Endothelial cell of umbilical vein (primary cell): Measurements from ENCODE around the gene TPSG1. TPM values are rescaled to one million over a fixed set of nuclear protein-coding genes. Genes with fewer than 3 reads are reported as not detected.

Experiments
- BruUV-seq: library from RNA; stranded (reverse); fragments of 400-500 nt; replicated peaks from 2 replicates; lab custom pipeline; 2021; lab: Mats Ljungman, UMichigan
- CTCF ChIA-PET: fragments of 300-600, 350-600 bp; sonication (Branson Sonifier 250); formaldehyde crosslinking; loops from one replicate; lab custom pipeline; 2021; ENCODE audit warnings: antibody characterized with exemption, inconsistent platforms; lab: Charles Lee
- POLR2A ChIA-PET: fragments of 300-600, 350-600 bp; sonication (Branson Sonifier 250); formaldehyde crosslinking; loops from one replicate; lab custom pipeline; 2021; ENCODE audit warnings: antibody characterized with exemption, inconsistent platforms; lab: Charles Lee
- DNase-seq: peaks from one replicate; pipeline ENCODE4 v3.0.0-alpha.2; 2011; ENCODE audit warnings: low read depth, low spot score
- FAIRE-seq: peaks from 2 replicates; lab custom pipeline; 2011; peaks lifted over from hg19 to GRCh38; lab: Jason Lieb, UNC
- H2AFZ ChIP-seq: 2 replicates; pipeline ENCODE4 v1.6.0; 2012; ENCODE audit warnings: low read depth, low read length, control low read depth, inconsistent platforms
- H3K27ac ChIP-seq: 2 replicates; pipeline ENCODE4 v1.5.1; 2011; ENCODE audit warnings: low read depth, mild to moderate bottlenecking, control low read depth, low read length, moderate library complexity; ENCODE audit not compliant: insufficient read depth
- H3K27me3 ChIP-seq, 2 experiments: 2 replicates each; pipeline versions ENCODE4 v1.6.0 to v1.6.1; 2011; ENCODE audit warnings: low read length in 2 of 2, mixed read lengths in 1 of 2; ENCODE audit not compliant: control insufficient read depth in 2 of 2, insufficient read depth in 2 of 2
- H3K36me3 ChIP-seq, 2 experiments: 2 replicates in 1 of 2; 3 replicates in 1 of 2; pipeline ENCODE4 v1.5.1; 2011; ENCODE audit warnings: low read length in 2 of 2, mild to moderate bottlenecking in 1 of 2, moderate library complexity in 1 of 2; ENCODE audit not compliant: control insufficient read depth in 2 of 2, insufficient read depth in 2 of 2; ENCODE audit errors: extremely low read depth in 1 of 2
- H3K4me1 ChIP-seq: 3 replicates; pipeline ENCODE4 v1.5.1; 2011; ENCODE audit warnings: mild to moderate bottlenecking, low read length; ENCODE audit not compliant: control insufficient read depth, insufficient read depth; ENCODE audit errors: extremely low read depth
- H3K4me2 ChIP-seq: 2 replicates; pipeline ENCODE4 v1.6.1; 2011; ENCODE audit warnings: low read length, control low read depth, mixed read lengths; ENCODE audit not compliant: insufficient read depth
- H3K4me3 ChIP-seq, 3 experiments: fragments of 200-600 bp in 1 of 3; sonication (generic), shearing (Covaris generic) in 1 of 3; replicated peaks in 1 of 3; 2 replicates each; pipeline ENCODE4 v1.5.1; 2011 to 2016; ENCODE audit warnings: control low read depth in 3 of 3, low read length in 3 of 3, mild to moderate bottlenecking in 2 of 3, inconsistent platforms in 1 of 3, low read depth in 1 of 3, moderate library complexity in 1 of 3; ENCODE audit not compliant: insufficient read depth in 1 of 3
- H3K79me2 ChIP-seq: 2 replicates; pipeline ENCODE4 v1.6.0; 2012; ENCODE audit warnings: low read length, inconsistent platforms; ENCODE audit not compliant: control insufficient read depth, insufficient read depth
- H3K9ac ChIP-seq: replicated peaks from 2 replicates; pipeline ENCODE3; 2011; ENCODE audit warnings: low read length, control low read depth; ENCODE audit not compliant: insufficient read depth; ENCODE audit errors: extremely low read depth
- H3K9me1 ChIP-seq: replicated peaks from 3 replicates; pipeline ENCODE4 v1.6.0; 2011; ENCODE audit warnings: mild to moderate bottlenecking, low read length; ENCODE audit not compliant: control insufficient read depth, insufficient read depth; ENCODE audit errors: extremely low read depth
- H3K9me3 ChIP-seq: replicated peaks from 2 replicates; pipeline ENCODE4 v1.5.1; 2012; ENCODE audit warnings: low read length, inconsistent platforms; ENCODE audit not compliant: control insufficient read depth, insufficient read depth
- H4K20me1 ChIP-seq: replicated peaks from 2 replicates; pipeline ENCODE3; 2011; ENCODE audit warnings: mild to moderate bottlenecking, low read length; ENCODE audit not compliant: control insufficient read depth, insufficient read depth; ENCODE audit errors: extremely low read depth
- CTCF ChIP-seq, 2 donors: IDR thresholded peaks; 1 replicate in 1 of 2; 2 replicates in 1 of 2; pipeline ENCODE4 v1.5.1; 2011; ENCODE audit warnings: low read length in 2 of 2, mild to moderate bottlenecking in 2 of 2, moderate library complexity in 2 of 2, control low read depth in 1 of 2, inconsistent platforms in 1 of 2, low read depth in 1 of 2; ENCODE audit not compliant: insufficient read depth in 1 of 2; ENCODE audit errors: extremely low read depth in 1 of 2
- EZH2 ChIP-seq: IDR thresholded peaks from 2 replicates; pipeline ENCODE4 v1.6.1; 2012; ENCODE audit warnings: borderline replicate concordance, low read depth, mild to moderate bottlenecking, moderate library complexity, low read length, inconsistent platforms; ENCODE audit not compliant: severe bottlenecking
- FOS ChIP-seq: IDR thresholded peaks from 2 replicates; pipeline ENCODE4 v1.6.1; 2011; ENCODE audit warnings: mild to moderate bottlenecking, low read length, moderate library complexity, borderline replicate concordance; ENCODE audit not compliant: insufficient read depth
- GATA2 ChIP-seq: IDR thresholded peaks from 2 replicates; pipeline ENCODE4 v1.7.0; 2011; ENCODE audit warnings: low read depth, mild to moderate bottlenecking, moderate library complexity, mixed read lengths, low read length; ENCODE audit not compliant: insufficient read length, insufficient read depth
- JUN ChIP-seq: IDR thresholded peaks from 2 replicates; pipeline ENCODE4 v1.6.1; 2011; ENCODE audit warnings: borderline replicate concordance, low read depth; ENCODE audit not compliant: insufficient read length, insufficient read depth
- MAX ChIP-seq: IDR thresholded peaks from 2 replicates; pipeline ENCODE4 v1.6.1; 2011; ENCODE audit not compliant: insufficient read depth, insufficient read length
- MYC ChIP-seq: IDR thresholded peaks from one replicate; pipeline ENCODE4 v1.6.1; 2011; ENCODE audit warnings: mild to moderate bottlenecking, low read depth, low read length
- POLR2A ChIP-seq: IDR thresholded peaks from 2 replicates; pipeline ENCODE4 v1.6.1; 2012; ENCODE audit warnings: low read depth, mild to moderate bottlenecking, control low read depth, low read length
- POLR2AphosphoS5 ChIP-seq: IDR thresholded peaks from 2 replicates; pipeline ENCODE4 v1.6.1; 2012; ENCODE audit warnings: low read depth, mild to moderate bottlenecking, control low read depth, low read length, moderate library complexity; ENCODE audit not compliant: insufficient read depth
- dilution Hi-C: fragments of 300-500 bp; cut with MboI; formaldehyde crosslinking; loops from one replicate; pipeline ENCODE4 v1.15.0; 2019; ENCODE audit warnings: low sequenced_read_pairs; ENCODE audit not compliant: extremely low pct_ligation_motif_present
- intact Hi-C: fragments of 100-400 bp; cut with micrococcal nuclease; formaldehyde crosslinking; loops from one replicate; pipeline ENCODE4 v1.10.0; 2022
- polyA plus RNA-seq, 4 experiments: library from polyadenylated mRNA; depleted of rRNA in 3 of 4; stranded (reverse) in 3 of 4; unstranded in 1 of 4; fragments of >200 nt; gene quantifications; 2 replicates each; pipeline versions ENCODE4 v1.2.1 to v1.2.3, GENCODE V29; 2011 to 2012; ENCODE audit warnings: missing spikeins in 1 of 4
- total RNA-seq: library from RNA; stranded (reverse); gene quantifications from 2 replicates; pipeline ENCODE4 v1.2.3, GENCODE V29; 2021

TPSG1 gene
- total and polyA plus RNA-seq, 2 donors (not counting 3 experiments of a cell fraction or from before 2014, with no cell fraction given): not detected

GRCh38 chr16:1272453-1273198, 47.6 kb upstream of the TPSG1 start:
- no TSS peak for BruUV-seq
- no peaks in the 10 kb centered on the region for H3K36me3 ChIP-seq
- no peak for FAIRE-seq

More at GRCh38 chr16:1272453-1273198, 47.6 kb upstream of the TPSG1 start:
- intact Hi-C loops (no loop called here), dilution Hi-C loops (no loop called here)
- H3K4me1 ChIP-seq: no peaks in the 10 kb centered on the region
- no peak for TF ChIP-seq GATA2
- no peak for TF ChIP-seq POLR2A
- no peak for TF ChIP-seq FOS
- TF ChIP-seq MYC: no peak
- TF ChIP-seq MAX: no peak
- TF ChIP-seq POLR2AphosphoS5: no peak
- TF ChIP-seq CTCF (IDR thresholded peaks at IDR 0.05; ENCODE audit: extremely low read depth in 1 of 2, insufficient read depth in 1 of 2, low read depth in 1 of 2, low read length in 2 of 2): no peak
- TF ChIP-seq EZH2: no peak
- no peak for TF ChIP-seq JUN
- no peaks in the 10 kb centered on the region for H3K27me3 ChIP-seq
- no peak overlapping the region for H3K9ac ChIP-seq
- H3K27ac ChIP-seq: no peak overlapping the region
- no peaks in the 10 kb centered on the region for H3K79me2 ChIP-seq
- H4K20me1 ChIP-seq: no peaks in the 10 kb centered on the region
- no peaks in the 10 kb centered on the region for H3K9me1 ChIP-seq
- ChIA-PET CTCF (no interaction called here), POLR2A (no interaction called here)
- H3K4me2 ChIP-seq: no peak overlapping the region
- no peak overlapping the region for H2AFZ ChIP-seq
- no peak overlapping the region for H3K4me3 ChIP-seq
- no peak for DNase-seq
- no peaks in the 10 kb centered on the region for H3K9me3 ChIP-seq
